HG03045 (cell line): Measurements from ENCODE around the gene CAMK2N1.

Experiments
- ATAC-seq: cut with Tn5 transposase; IDR thresholded peaks from one replicate; pipeline ENCODE4 v1.9.1; 2021; ENCODE audit warnings: mild to moderate bottlenecking, moderate library complexity; ENCODE audit not compliant: unreplicated experiment

Gene CAMK2N1

DNA sequence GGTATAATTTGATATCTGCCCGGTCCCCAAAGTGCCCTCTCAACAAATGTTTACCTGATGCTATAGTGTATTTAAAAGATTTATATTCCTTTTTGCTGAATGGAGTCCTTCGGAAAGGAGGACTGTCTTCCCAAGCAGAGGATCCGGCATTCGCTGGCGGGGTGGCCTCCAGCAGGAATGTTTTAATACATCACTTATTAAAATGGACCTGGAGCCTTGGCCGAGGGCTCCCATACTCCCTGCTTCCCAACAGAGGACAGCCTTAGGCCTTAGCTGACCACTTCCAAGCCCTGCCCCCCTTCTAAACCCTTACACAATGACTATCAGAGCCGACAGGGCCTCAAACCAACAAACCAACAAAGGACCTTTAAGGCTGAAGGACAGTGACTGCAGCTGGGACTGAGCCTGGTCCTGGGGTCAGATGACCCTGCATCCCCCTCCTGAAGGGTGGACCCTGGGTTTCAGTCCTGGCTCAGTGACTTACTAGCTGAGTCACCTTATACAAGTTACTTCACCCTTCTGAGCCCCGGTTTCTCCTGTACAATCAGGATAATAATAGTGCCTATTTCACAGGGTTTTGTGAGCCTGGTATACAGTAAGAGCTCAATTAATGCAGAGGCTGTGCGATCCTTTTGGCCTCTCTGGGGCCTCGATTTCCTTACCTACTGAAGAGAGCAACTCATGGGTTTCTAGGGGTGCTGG, 5.6 kb downstream of the CAMK2N1 start:
- ATAC-seq = no peak

DNA sequence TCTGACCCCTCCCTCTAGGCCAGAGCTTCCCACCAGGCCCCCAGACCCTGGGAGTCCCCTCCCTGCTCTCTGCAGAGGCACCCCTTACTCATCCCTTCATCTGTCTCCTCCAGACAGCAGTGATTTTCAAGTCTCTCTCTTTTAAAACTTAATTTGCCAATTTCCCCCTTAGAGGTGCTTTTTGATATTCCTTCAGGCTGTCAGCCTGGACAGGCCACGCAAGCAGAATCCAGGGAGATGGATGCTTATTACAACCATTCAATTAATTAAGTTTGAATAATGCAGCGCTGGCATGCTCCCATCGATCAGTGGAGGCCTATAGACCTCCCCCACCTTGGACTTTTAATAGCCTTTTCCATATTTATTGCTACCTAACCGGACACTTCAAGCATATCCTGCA, 6.2 kb downstream of the CAMK2N1 start:
- no peak for ATAC-seq

DNA sequence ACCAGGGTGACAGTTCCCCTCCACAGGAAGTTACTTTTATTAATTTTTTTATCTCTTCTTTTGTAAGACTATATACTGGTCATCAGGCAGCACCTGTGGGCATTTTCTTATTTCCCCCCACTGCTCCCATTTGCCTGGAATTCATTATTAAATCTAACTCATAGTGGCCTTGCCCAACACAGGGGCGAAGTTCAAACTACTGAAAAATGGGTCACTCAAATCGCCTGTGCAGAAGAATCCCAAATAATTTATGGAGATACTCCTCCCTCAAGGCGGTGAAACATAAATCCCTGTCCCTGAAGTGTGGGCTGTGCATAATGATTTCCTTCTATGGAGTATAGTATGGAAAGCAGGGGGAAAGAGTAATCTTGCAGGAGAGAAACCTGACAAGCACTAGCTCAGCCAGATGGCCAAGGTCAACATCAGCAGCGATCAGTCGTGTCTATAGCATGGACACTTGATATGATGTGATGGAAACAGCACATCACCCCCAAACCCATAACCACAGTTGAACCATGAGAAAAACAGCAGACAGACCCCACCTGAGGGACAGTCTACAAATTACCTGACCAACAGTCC, 7.9 kb downstream of the CAMK2N1 start:
- ATAC-seq = no peak

DNA sequence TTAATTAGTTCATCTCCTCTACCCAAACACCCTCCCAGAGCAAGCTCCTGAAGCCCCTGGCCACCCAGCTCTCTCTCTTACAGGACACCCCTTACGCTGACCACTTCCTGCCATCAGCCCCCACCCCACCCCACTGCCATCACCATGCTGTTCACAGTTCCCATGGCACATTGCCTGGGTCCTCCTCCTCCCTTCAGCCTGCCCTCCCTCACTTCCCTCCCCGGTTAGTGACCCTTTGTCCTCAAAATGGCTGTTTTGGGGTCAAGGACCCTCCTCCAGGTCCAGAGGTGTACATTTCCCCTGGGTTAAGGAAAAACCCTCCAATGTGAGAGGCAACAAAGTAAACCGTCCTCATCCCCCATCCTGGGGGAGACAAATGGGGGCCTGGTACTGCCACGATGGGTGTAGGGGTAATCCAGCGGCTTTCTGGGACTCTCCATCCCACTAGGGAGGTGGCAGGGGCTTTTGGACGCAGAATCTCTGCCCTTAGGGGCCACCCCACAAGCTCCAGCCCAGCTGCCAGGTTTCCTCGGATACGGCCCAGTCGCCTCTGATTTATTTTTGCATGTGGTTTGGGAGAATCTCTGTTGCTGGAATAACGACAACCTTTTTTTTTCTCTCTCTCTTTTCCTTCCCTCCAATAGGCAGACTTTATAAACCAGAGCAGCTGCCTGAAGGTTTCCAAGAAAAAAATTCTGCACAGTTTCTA, 8.5 kb downstream of the CAMK2N1 start:
- no peak for ATAC-seq

DNA sequence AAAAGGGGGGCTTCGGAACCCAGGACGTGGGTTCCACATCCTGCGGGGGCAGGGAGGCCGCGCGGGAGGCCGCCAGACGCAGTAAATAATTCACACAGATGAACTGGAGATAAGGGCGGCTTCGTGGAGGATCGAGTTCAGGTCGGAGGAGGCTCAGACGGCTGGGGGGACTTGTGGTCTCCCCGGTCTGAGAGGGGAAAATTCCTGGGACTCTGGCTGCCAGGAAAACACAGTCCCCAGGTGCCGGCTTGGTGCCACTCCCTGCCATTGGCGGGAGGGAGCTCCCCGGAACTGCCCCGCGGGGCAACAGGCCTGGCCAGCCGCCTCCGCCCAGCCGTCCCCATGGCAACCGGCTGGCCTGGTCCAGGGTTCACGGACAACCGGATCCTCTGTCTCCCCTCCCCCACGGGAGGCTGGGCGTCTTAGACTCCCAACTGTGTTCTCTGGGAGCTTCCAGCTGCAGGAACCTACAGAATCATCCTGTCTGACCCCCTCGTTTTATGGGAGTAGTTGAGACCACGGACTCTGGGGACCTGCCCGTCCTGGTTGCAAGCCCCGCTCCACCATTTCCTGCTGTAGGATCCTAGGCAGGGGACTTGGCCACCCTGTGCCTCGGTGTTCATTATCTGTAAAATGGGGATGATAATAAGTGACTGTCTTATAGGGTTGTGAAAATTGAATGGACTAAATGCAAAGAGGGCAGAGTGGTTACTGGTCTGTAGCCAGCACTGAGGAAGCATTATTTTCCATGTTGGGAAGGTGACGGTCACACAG, 9.6 kb downstream of the CAMK2N1 start:
- no peak for ATAC-seq

DNA sequence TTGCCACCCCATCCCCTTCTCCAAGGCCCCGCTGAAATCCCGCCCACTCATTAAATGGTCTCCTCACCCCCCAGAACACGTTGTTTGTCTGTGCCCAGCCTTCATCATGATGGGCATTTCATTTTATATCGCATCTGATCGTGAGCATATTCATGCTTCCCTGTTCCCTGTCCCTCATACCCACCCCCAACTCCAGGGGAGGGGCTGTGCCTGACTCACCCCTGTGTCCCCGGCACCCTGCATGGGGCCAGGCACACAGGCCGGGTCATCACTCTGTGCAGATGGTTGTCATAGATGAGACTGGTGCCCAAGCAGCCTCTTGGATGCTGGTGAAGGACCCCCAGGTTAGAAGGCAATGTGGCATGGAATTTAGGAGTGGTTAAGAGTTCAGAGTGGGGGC, 11.0 kb downstream of the CAMK2N1 start:
- ATAC-seq = no peak

DNA sequence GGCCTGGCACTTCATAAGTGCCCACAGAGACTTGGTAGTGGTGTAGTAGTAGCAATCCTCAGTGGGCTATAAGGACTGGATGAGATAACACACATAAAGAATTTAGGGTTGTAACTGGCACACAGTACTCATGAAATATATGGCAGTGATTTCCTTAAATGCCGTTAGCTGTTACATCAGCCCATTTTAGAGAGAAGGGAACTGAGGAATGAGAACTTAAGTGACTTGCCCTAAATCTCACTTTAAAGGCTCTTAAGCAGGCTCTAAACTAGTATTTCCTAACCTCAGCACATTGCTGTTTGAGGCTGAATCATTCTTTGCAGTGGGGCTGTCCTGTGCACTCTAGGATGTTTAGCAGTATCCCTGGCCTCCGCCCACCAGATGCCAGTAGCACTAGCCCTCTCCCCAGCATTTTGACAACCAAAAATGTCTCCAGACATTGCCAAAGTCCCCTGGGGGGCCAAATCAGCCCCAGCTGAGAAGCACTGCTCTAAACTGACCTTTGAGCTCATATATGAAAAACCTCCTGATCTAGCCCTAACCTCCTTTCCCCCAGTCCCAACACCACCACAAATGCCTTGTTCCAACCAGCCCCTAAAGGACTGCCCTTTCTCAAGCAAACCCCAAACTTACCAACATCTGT, 11.6 kb downstream of the CAMK2N1 start:
- no peak for ATAC-seq

DNA sequence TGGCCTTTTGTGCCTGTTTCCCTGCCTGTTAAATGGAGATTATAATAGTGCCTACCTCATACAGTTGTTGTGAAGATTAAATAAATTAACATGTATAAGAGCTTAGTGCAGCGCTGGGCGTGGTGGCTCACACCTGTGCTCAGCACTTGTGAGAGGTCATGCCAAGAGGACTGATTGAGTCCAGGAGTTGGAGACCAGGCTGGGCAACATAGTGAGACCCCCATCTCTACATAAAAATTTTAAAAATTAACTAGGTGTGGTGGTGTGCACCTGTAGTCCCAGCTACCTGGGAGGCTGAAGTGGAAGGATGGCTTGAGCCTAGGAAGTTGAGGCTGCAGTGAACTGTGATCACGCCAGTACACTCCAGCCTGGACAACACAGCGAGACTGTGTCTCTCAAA, 12.1 kb downstream of the CAMK2N1 start:
- no peak for ATAC-seq

DNA sequence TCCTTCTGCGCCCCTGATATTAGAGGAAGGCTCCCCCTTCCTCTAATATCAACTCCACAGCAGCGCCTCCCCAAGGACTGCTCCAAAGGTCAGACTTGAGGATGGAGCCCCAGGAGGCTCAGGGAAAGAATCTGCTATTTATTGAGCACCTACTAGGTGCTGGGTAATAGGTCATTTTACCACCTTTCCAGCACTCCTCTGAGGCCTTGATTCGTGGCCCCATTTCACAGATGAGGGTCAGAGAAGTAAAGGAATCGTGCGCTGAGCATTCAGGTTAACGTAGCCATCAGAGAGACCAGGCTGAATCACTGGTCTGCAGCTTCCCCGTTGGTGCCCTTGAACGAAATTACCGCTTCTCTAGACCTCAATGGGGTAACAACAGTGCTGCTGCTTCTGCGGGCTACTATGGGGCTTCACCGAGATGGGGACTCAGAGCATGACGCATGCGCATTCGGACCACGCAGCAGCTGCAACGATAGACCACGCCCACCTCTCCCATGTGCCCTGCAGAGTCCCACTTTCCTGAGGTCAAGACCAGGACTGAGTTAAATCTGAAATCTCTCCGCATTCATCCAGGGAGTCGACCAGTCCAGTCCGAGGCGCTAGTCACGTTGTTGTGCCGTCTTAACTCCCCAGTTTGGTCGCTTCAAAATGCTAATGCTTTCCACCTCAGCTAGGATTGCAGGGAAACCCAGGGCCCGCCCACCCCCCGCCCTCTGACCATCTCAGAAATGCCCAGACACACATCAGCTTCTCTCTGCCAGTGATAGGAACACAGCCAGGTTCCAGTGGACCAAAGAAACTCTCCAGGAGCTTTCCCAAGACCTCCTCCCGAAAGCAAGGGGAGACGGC, 12.9 kb downstream of the CAMK2N1 start:
- no peak for ATAC-seq

DNA sequence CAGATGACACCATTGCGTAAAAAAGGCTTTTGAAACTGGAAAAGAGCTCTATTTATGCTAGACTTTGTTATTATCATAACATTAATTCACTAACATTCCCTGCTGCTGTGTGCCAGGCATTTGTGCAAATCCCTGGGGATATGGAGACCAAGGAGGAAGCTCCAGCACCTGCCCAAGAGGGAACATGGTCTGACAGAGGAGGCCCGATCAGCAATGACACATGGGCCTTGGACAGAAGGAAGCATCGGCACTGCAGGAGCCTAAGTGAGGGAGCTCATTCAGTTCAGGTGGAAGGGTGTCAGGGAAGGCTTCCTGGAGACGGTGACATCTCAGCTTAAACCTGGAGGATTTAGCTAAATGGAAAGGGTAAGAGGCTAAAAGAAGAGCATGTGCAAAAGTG, 13.9 kb downstream of the CAMK2N1 start:
- no peak for ATAC-seq

DNA sequence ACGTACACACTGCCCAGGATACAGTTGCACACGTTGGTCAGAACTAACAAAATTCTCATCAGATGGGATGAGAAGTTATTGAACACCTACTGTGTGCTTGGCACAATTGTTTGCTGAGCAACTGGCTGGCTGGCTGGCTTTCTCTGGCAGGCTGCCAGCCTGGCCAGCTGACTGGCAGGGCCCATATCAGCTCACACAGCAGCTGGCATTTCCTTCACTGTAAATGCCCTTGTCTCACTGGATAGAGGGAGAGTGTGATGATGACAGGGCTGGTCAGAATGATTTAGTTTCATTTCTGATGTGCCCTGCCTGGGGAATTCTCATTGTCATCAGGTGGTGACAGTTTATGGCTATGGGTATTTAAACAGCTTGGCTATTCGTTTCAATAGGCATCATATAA, 15.8 kb downstream of the CAMK2N1 start:
- no peak for ATAC-seq

DNA sequence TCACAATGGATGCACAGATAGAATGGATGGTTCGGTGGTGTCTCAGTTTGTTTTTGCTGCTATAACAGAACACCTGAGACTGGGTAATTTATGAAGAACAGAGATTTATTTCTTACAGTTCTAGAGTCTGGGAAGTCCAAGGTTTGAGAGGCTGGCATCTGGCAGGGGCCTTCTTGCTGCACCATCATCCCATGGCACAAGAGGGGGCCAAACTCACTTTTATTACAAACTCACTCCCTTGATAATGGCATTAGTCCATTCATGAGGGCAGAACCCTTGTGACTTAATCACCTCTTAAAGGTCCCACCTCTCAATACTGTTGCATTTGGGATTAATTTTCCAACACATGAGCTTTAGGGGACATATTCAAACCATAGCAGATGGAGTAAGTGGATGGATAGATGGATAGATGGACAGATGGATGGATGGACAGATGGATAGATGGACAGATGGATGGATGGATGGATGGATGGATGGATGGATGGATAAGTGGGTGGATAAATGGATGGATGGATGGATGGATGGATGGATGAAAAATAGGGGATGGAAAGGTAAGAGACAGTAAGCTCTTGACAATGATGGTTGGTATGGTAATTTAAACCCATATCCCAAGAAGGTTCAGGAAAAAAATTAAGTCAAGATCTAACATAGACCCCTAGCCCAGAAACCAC, 16.5 kb downstream of the CAMK2N1 start:
- ATAC-seq = no peak

DNA sequence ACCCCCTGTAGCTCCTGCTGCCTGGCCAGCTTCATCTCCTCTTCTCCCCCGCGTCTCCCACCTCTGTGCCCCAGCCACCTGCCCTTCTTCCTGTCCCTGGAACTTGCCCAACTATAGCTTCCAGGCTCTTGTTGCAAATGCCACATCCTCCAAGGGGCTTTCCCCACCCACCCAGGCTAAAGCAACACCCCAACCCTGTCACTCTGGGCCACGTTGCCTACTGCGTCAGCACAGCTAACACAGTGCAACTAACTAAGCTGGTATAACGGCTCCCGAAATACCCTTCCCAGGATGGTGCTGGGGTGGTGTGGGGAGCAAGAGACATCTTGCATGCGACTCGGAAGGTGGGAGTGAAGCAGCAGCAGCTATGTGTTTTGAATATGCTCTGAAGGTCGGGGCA, 19.7 kb downstream of the CAMK2N1 start:
- no peak for ATAC-seq

DNA sequence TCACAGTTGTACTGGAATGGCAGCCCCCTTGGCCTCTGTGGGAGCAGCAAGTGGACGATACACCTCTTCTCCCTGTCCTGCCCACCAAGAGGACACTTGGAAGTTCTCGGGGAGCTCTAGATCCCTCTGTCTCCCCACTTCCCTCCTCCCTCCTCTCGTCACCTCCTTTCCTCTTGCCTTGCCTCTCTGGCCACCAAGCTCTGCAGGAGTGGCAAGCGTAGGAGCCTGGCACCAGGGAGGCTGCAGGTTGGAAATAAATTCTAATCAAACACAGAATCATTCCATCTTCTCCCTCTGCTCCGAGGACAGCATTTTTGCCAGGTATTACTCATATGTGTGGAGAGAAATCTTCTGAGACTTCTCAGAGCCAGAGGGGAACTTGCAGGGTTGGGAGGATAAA, 20.8 kb downstream of the CAMK2N1 start:
- ATAC-seq = no peak

DNA sequence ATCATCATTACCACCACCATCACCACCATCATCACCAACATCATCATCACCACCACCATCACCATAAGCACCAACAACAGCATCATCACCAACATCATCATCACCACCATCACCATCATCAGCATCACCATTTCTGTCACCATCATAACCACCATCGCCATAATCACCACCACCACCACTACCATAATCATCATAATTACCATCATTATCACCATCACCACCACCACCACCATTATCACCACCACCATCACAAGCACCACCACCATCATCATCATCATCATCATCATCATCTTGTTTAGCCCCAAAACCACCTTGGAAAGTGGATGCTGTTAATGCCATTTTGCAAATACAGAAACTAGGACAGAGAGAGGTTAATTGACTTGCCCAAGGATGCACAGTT, 22.5 kb downstream of the CAMK2N1 start:
- no peak for ATAC-seq

DNA sequence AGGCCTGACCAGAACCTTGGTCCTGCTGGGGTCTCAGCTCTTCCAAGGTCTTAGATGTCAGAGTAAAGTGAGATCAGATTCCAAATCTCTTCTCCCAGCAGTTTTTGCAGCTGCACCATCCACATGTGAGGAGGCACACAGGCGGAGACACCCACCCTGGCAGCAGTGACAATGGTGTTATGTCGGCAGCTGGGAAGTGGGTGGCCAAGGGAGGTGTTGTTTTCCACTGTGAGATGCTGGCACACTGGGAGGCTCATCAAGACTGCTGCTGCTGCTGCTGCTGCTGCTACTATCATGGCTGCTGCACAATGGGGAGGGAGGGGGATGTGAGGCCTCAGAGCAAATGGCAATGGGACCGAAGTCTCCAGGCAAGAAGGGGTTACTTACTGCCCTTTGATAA, 23.6 kb downstream of the CAMK2N1 start:
- no peak for ATAC-seq

DNA sequence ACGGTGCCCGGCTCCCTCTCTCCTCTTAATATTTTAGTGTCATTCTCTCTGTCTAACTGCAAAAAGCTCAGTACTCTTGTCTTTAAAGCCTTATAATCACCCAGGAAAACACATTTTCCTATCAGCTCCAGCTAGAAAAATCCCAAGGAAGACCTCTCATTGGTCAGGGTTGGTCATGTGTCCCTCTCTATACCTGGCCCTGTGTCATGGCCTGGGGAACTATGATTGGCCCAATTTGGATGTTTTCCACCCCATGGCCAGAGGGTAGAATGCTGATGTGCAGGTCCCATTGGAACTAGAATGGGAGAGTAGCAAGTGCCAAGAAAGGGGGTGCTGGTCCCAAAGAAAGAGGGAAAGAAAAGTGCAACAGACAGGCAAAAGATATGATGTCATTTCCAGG, 27.3 kb downstream of the CAMK2N1 start:
- no peak for ATAC-seq

DNA sequence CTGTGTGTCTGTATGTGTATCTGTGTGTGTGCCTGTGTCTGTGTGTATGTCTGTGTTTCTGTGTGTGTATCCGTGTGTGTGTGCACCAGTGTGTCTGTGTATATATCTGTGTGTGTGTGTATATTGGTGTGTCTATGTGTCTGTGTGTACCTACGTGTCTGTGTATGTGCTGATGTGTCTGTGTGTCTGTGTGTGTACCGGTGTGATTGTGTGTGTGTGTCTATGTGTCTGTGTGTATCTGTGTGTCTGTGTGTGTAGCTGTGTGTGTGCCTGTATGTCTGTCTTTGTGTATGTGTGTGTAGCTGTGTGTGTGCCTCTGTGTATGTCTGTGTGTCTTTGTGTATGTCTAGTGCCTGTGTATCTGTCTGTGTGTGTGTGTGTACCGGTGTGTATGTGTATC, 32.0 kb downstream of the CAMK2N1 start:
- ATAC-seq = no peak

DNA sequence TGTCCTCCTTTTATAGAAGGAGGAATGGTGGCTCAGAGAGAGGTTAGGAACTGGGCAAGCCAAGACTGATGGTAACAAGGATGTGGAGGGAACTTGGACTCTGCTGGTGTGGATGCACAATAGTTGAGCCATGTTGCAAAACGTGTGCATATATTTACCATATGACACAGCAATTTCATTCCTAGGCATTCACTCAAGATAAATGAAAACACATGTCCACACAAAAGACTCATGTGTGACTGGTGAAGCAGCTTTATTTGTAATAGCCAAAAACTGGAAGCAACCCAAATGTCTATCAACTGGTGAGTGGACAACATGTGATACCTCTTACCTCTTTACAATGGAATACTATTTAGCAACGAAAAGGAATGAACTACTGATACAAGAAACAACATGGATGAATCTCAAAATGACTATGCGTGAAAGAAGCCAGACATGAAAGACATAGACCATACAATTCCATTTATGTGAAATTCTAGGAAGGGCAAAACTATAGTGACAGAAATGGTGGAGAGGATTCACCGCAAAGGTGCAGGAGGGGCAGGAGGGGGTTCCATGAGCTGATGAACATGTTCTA, 36.2 kb downstream of the CAMK2N1 start:
- ATAC-seq = no peak
